MM.1S (cell line): ENCODE results near the gene LYPLA2.
"Not testable (repeated sequence)": the region's sequence is repeated elsewhere in the genome, so short reads cannot be mapped to it uniquely, and the experiment has no call there.

Experiments used
- DNase-seq: peaks from one replicate; pipeline ENCODE4 v3.0.0-alpha.2; 2015
- H2AFZ ChIP-seq: fragments of 300-600 bp; sonication (generic); 2 replicates; pipeline ENCODE4 v1.6.0; 2016; ENCODE audit warnings: antibody characterized with exemption, low read length
- H3F3A ChIP-seq: fragments of 300-600 bp; sonication (generic); 2 replicates; pipeline ENCODE4 v1.6.1; 2016; ENCODE audit warnings: mild to moderate bottlenecking, antibody characterized with exemption, low read length, moderate library complexity, mixed read lengths; ENCODE audit not compliant: insufficient read depth
- H3K27ac ChIP-seq: fragments of 300-600 bp; sonication (generic); 2 replicates; pipeline ENCODE4 v1.5.1; 2016; ENCODE audit warnings: mild to moderate bottlenecking, low read length
- H3K27me3 ChIP-seq: fragments of 300-600 bp; sonication (generic); replicated peaks from 2 replicates; pipeline ENCODE4 v1.6.0; 2016; ENCODE audit warnings: low read length; ENCODE audit not compliant: insufficient read depth
- H3K36me3 ChIP-seq: fragments of 300-600 bp; sonication (generic); replicated peaks from 2 replicates; pipeline ENCODE4 v1.6.1; 2016; ENCODE audit warnings: mild to moderate bottlenecking, low read length, mixed read lengths; ENCODE audit not compliant: insufficient read depth
- H3K4me1 ChIP-seq: fragments of 300-600 bp; sonication (generic); 2 replicates; pipeline ENCODE4 v1.6.1; 2016; ENCODE audit warnings: low read length, mixed read lengths
- H3K4me2 ChIP-seq: fragments of 300-600 bp; sonication (generic); 2 replicates; pipeline ENCODE4 v1.6.0; 2016; ENCODE audit warnings: low read depth, low read length
- H3K4me3 ChIP-seq: fragments of 300-600 bp; sonication (generic); 2 replicates; pipeline ENCODE4 v1.5.1; 2016; ENCODE audit warnings: low read length, mixed read lengths
- H3K79me2 ChIP-seq: fragments of 300-600 bp; sonication (generic); 2 replicates; pipeline ENCODE4 v1.6.1; 2016; ENCODE audit warnings: mixed run types, low read length, mixed read lengths
- H3K9ac ChIP-seq: fragments of 300-600 bp; sonication (generic); 2 replicates; pipeline ENCODE4 v1.6.1; 2016; ENCODE audit warnings: low read length, mixed read lengths
- H3K9me2 ChIP-seq: fragments of 300-600 bp; sonication (generic); replicated peaks from 2 replicates; pipeline ENCODE4 v1.6.1; 2016; ENCODE audit warnings: mild to moderate bottlenecking, low read length, mixed read lengths; ENCODE audit not compliant: insufficient read depth
- H3K9me3 ChIP-seq: fragments of 300-600 bp; sonication (generic); replicated peaks from 2 replicates; pipeline ENCODE4 v1.6.1; 2016; ENCODE audit warnings: mild to moderate bottlenecking, low read length, mixed read lengths; ENCODE audit not compliant: insufficient read depth
- H4K20me1 ChIP-seq: fragments of 300-600 bp; sonication (generic); 2 replicates; pipeline ENCODE4 v1.6.1; 2016; ENCODE audit warnings: mild to moderate bottlenecking, low read length, moderate library complexity, mixed read lengths; ENCODE audit not compliant: insufficient read depth
- CTCF ChIP-seq: fragments of 300-600 bp; sonication (generic); IDR thresholded peaks from 2 replicates; pipeline ENCODE4 v1.5.1; 2016; ENCODE audit warnings: antibody characterized with exemption, low read length, mixed read lengths
- EZH2 ChIP-seq: fragments of 300-600 bp; sonication (generic); optimal IDR thresholded peaks from 2 replicates; pipeline ENCODE3; 2017; ENCODE audit warnings: low read depth, mild to moderate bottlenecking, antibody characterized with exemption, low read length, mixed read lengths
- EZH2phosphoT487 ChIP-seq: fragments of 300-600 bp; sonication (generic); IDR thresholded peaks from 2 replicates; pipeline ENCODE4 v1.6.1; 2018; ENCODE audit warnings: antibody characterized with exemption, low read length

LYPLA2 gene

DNA sequence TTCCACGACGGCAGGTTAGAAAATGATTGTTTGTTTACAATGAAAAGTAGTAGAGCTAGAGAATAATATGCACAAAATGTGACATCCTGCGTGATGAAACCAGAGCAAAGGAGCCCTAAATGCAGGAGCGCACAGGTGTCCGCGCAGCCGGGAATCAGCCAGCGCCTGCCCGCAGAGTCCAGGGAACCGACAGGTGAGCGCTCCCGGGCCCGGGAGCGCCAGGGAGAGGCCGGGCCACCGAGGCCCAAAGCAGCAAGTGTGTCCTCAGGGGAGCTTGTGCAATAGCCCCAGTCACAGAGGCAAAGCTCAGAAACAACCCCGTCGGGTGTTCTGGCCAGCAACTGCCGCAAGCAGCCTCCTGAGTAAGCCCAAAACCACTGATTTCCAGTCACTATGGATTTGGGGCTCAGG, 10.4 kb downstream of the LYPLA2 start:
- H4K20me1 ChIP-seq = no peaks in the 10 kb centered on the region
- H3F3A ChIP-seq = peaks cover 12% of the 10 kb centered on the region
- no peaks in the 10 kb centered on the region for H3K79me2 ChIP-seq
- H3K4me2 ChIP-seq = peak overlapping the region; percentile 94
- no peak for TF ChIP-seq EZH2phosphoT487
- no peak for TF ChIP-seq EZH2
- no peak for TF ChIP-seq CTCF
- peak overlapping the region; percentile 82 for H3K4me3 ChIP-seq
- no peaks in the 10 kb centered on the region for H3K27me3 ChIP-seq
- H3K9me2 ChIP-seq = no peaks in the 10 kb centered on the region
- no peaks in the 10 kb centered on the region for H3K9me3 ChIP-seq
- H3K27ac ChIP-seq = no peak overlapping the region; the same call in 1 of the 2 replicates
- peak overlapping the region; percentile 91 for H3K9ac ChIP-seq
- H2AFZ ChIP-seq = peak overlapping the region; percentile 89
- no peak for DNase-seq
- peaks cover 18% of the 10 kb centered on the region for H3K4me1 ChIP-seq
- H3K36me3 ChIP-seq = no peaks in the 10 kb centered on the region

GRCh38 chr1:23801876-23802275, 10.9 kb downstream of the LYPLA2 start:
- Histone ChIP-seq H3K9me2 (no peaks in the 10 kb centered on the region), H3K4me2 (no peak overlapping the region), H3K4me3 (no peak overlapping the region), H3K9ac (no peak overlapping the region), H2AFZ (no peak overlapping the region), H3K27ac (no peak overlapping the region), H3K79me2 (no peaks in the 10 kb centered on the region), H3K36me3 (no peaks in the 10 kb centered on the region), H3K9me3 (no peaks in the 10 kb centered on the region), H3K27me3 (no peaks in the 10 kb centered on the region), H4K20me1 (no peaks in the 10 kb centered on the region), H3K4me1 (peaks cover 18% of the 10 kb centered on the region), H3F3A (peaks cover 12% of the 10 kb centered on the region)
- no peak for DNase-seq
- TF ChIP-seq EZH2phosphoT487 = no peak
- TF ChIP-seq CTCF = no peak
- TF ChIP-seq EZH2 = no peak

- not testable (repeated sequence) for H3K9ac ChIP-seq, H3K27ac ChIP-seq, H3K27me3 ChIP-seq, DNase-seq, H2AFZ ChIP-seq, H3K9me2 ChIP-seq, H3K4me2 ChIP-seq, H3K36me3 ChIP-seq, H4K20me1 ChIP-seq, H3K9me3 ChIP-seq, H3K4me3 ChIP-seq, H3K79me2 ChIP-seq
- Histone ChIP-seq H3K4me1 (peaks cover 18% of the 10 kb centered on the region), H3F3A (peaks cover 12% of the 10 kb centered on the region)
Observed at GRCh38 chr1:23802809-23803342, 11.9 kb downstream of the LYPLA2 start.

DNA sequence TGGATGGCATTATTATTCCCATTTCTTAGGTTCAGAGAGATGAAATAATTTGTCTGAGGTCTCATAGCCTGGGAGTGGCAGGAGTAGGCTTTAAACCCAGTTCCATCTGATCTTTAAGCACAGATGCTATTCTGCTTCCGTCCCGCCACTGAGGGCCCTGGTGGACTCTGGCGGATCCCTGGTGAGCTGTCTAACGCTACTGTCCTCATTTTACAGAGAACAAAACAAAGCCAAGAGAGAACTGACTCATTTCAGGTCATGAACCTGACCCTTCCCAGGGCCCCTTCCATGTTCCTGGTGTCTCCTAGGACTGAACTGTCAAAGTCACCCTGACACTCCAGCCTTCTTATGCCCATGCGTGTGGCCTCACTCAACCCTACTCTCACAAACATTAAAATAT, 12.7 kb downstream of the LYPLA2 start:
- Histone ChIP-seq H3K27ac (no peak overlapping the region), H3K9ac (no peak overlapping the region), H3K4me2 (no peak overlapping the region), H3K4me3 (no peak overlapping the region), H3F3A (peaks cover 12% of the 10 kb centered on the region), H2AFZ (no peak overlapping the region), H3K9me3 (no peaks in the 10 kb centered on the region), H3K4me1 (peaks cover 18% of the 10 kb centered on the region), H3K27me3 (no peaks in the 10 kb centered on the region), H4K20me1 (no peaks in the 10 kb centered on the region), H3K9me2 (no peaks in the 10 kb centered on the region), H3K79me2 (no peaks in the 10 kb centered on the region), H3K36me3 (no peaks in the 10 kb centered on the region)
- DNase-seq = no peak
- no peak for TF ChIP-seq EZH2phosphoT487
- TF ChIP-seq EZH2 = no peak
- TF ChIP-seq CTCF = no peak
